SK-N-SH treated with all-trans-retinoic acid at 6 μM for 48 hours (cell line): ENCODE data around the gene FOXB1.

Experiments used
- ATAC-seq: fragments of 200-7000 bp; cut with Tn5 transposase; 3 replicates; pipeline ENCODE4 v1.9.1; 2020; ENCODE audit warnings: mild to moderate bottlenecking, moderate library complexity
- ARNTL ChIP-seq: fragments of 450-650 bp; formaldehyde crosslinking; IDR thresholded peaks from 2 replicates; pipeline ENCODE4 v1.5.0; 2020; ENCODE audit warnings: low read depth, mild to moderate bottlenecking, moderate library complexity, borderline replicate concordance
- BACH2 ChIP-seq: fragments of 250-450 bp; sonication (Bioruptor Pico); IDR thresholded peaks from 2 replicates; pipeline ENCODE4 v1.9.0; 2021; ENCODE audit warnings: mild to moderate bottlenecking, borderline replicate concordance
- CSDC2 ChIP-seq: fragments of 250-450 bp; sonication (Bioruptor Pico); IDR thresholded peaks from 2 replicates; pipeline ENCODE4 v1.5.0; 2020; ENCODE audit warnings: mild to moderate bottlenecking, moderate library complexity
- ESRRG ChIP-seq: fragments of 250-450 bp; sonication (Bioruptor Pico); IDR thresholded peaks from 2 replicates; pipeline ENCODE4 v1.6.1; 2021; ENCODE audit warnings: mild to moderate bottlenecking
- GLIS3 ChIP-seq: fragments of 250-450 bp; sonication (Bioruptor Pico); IDR thresholded peaks from 2 replicates; pipeline ENCODE4 v1.5.0; 2020; ENCODE audit warnings: mild to moderate bottlenecking, moderate library complexity
- PPARA ChIP-seq: fragments of 250-450 bp; sonication (Bioruptor Pico); IDR thresholded peaks from 2 replicates; pipeline ENCODE4 v1.5.0; 2020; ENCODE audit warnings: mild to moderate bottlenecking, borderline replicate concordance
- SNAI2 ChIP-seq: fragments of 250-450 bp; sonication (Bioruptor Pico); IDR thresholded peaks from 2 replicates; pipeline ENCODE4 v1.5.0; 2020; ENCODE audit warnings: mild to moderate bottlenecking, moderate library complexity
- TCF4 ChIP-seq: fragments of 250-450 bp; sonication (Bioruptor Pico); IDR thresholded peaks from 2 replicates; pipeline ENCODE4 v1.8.0; 2021; ENCODE audit warnings: mild to moderate bottlenecking, moderate library complexity, borderline replicate concordance
- TOX ChIP-seq: fragments of 250-450 bp; sonication (Bioruptor Pico); IDR thresholded peaks from 2 replicates; pipeline ENCODE4 v1.8.0; 2021; ENCODE audit warnings: mild to moderate bottlenecking, moderate library complexity, borderline replicate concordance
- ZC3H10 ChIP-seq: fragments of 250-450 bp; sonication (Bioruptor Pico); IDR thresholded peaks from 2 replicates; pipeline ENCODE4 v1.5.1; 2021; ENCODE audit warnings: mild to moderate bottlenecking, moderate library complexity
- ZFP3 ChIP-seq: fragments of 250-450 bp; sonication (Bioruptor Pico); IDR thresholded peaks from 2 replicates; pipeline ENCODE4 v1.5.0; 2020; ENCODE audit warnings: mild to moderate bottlenecking, moderate library complexity
- ZFP30 ChIP-seq: fragments of 450-650 bp; formaldehyde crosslinking; IDR thresholded peaks from 2 replicates; pipeline ENCODE4 v1.5.0; 2022; ENCODE audit warnings: mild to moderate bottlenecking, moderate library complexity
- ZNF565 ChIP-seq: fragments of 450-650 bp; formaldehyde crosslinking; conservative IDR thresholded peaks from 2 replicates; pipeline ENCODE4 v1.5.0; 2020; ENCODE audit warnings: low read depth, mild to moderate bottlenecking, moderate library complexity
- ZNF70 ChIP-seq: fragments of 450-650 bp; formaldehyde crosslinking; IDR thresholded peaks from 2 replicates; pipeline ENCODE4 v1.5.0; 2020; ENCODE audit warnings: mild to moderate bottlenecking, moderate library complexity
- ZNF8 ChIP-seq: fragments of 450-650 bp; formaldehyde crosslinking; IDR thresholded peaks from 2 replicates; pipeline ENCODE4 v1.5.0; 2020; ENCODE audit warnings: mild to moderate bottlenecking, moderate library complexity
- TF ChIP-seq, protein P1 (sequence below): fragments of 250-450 bp; sonication (Bioruptor Pico); IDR thresholded peaks from 2 replicates; pipeline ENCODE4 v1.5.0; 2020; ENCODE audit warnings: mild to moderate bottlenecking, moderate library complexity
- TF ChIP-seq, protein P2 (sequence below): fragments of 250-450 bp; sonication (Bioruptor Pico); IDR thresholded peaks from 2 replicates; pipeline ENCODE4 v1.5.1; 2020; ENCODE audit warnings: low read depth, mild to moderate bottlenecking, moderate library complexity
- TF ChIP-seq, protein P3 (sequence below): fragments of 250-450 bp; sonication (Bioruptor Pico); IDR thresholded peaks from 2 replicates; pipeline ENCODE4 v1.8.0; 2021; ENCODE audit warnings: low read depth, mild to moderate bottlenecking, moderate library complexity, borderline replicate concordance
- TF ChIP-seq, protein P4 (sequence below): fragments of 250-450 bp; sonication (Bioruptor Pico); IDR thresholded peaks from 2 replicates; pipeline ENCODE4 v1.5.1; 2021; ENCODE audit warnings: mild to moderate bottlenecking, moderate library complexity

The FOXB1 gene

DNA sequence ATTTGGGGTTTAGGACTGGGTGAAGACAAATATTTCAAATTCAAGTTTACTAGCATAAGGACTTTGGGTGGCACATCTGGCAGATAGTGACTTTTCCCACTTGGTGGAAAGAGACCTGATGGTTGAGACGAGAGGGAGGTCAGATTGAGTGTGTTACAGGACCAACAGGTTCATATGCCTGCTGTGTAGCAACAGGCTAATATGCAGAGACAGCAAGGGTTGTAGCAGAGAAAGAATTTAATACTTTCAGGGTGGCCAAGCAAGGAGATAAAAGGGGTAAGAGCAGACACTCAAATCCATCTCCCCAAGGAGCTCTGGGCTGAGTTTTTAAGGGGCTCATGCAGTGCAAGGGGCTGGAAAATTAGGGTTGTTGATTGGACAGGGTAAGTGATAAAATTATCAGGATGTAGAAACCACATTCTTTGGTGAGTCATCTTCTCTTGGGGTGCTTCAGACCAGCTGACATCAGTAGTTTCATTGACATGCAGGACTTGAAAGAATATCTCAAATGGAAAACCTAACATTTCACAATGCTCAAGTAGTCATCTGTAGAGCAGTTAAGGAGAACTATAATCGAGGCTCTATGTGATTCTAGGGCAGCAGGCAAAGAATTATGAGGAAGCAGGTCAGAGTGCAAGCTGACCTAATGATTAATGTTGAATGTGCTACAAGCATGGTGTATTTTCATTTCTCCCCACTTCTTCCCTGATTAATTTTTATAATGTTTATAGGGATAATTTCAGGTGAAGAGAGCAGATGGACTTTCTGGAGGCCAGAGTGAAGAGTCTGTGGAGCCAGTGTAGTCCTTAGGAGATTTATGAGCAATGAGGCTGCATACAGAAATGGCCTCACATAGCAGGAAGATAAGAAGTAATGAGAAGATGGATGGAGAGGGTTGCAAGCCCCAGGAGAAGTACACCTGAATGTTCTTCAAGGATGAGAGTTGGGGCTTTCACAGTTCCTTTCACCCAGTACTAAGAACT lies 13.7 kb downstream of the FOXB1 start (continued):
- TF ChIP-seq, protein P1, sequence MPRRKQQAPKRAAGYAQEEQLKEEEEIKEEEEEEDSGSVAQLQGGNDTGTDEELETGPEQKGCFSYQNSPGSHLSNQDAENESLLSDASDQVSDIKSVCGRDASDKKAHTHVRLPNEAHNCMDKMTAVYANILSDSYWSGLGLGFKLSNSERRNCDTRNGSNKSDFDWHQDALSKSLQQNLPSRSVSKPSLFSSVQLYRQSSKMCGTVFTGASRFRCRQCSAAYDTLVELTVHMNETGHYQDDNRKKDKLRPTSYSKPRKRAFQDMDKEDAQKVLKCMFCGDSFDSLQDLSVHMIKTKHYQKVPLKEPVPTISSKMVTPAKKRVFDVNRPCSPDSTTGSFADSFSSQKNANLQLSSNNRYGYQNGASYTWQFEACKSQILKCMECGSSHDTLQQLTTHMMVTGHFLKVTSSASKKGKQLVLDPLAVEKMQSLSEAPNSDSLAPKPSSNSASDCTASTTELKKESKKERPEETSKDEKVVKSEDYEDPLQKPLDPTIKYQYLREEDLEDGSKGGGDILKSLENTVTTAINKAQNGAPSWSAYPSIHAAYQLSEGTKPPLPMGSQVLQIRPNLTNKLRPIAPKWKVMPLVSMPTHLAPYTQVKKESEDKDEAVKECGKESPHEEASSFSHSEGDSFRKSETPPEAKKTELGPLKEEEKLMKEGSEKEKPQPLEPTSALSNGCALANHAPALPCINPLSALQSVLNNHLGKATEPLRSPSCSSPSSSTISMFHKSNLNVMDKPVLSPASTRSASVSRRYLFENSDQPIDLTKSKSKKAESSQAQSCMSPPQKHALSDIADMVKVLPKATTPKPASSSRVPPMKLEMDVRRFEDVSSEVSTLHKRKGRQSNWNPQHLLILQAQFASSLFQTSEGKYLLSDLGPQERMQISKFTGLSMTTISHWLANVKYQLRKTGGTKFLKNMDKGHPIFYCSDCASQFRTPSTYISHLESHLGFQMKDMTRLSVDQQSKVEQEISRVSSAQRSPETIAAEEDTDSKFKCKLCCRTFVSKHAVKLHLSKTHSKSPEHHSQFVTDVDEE (CRISPR knock-in tag): no peak
- no peak for TF ChIP-seq ESRRG

DNA sequence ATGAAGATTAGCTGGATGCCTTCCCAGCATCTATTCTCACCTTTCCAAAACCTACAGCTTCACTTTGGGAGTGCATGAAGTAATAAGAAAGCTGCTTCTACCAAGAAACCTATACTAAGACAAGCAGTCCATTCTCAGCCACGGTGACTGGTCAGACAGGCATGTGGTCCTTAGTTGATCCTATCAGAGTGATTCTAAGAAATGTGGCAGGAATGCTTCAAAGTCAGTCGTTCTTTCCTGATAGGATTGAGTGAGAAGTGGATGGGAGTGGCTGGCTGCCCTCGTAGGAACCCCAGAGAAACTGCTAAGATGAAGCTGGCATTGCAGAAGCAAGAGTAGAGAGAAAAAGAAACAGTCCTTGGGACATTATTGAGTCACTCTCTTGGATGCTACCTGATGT lies 16.6 kb downstream of the FOXB1 start:
- no peak for ATAC-seq
- TF ChIP-seq, protein P2, sequence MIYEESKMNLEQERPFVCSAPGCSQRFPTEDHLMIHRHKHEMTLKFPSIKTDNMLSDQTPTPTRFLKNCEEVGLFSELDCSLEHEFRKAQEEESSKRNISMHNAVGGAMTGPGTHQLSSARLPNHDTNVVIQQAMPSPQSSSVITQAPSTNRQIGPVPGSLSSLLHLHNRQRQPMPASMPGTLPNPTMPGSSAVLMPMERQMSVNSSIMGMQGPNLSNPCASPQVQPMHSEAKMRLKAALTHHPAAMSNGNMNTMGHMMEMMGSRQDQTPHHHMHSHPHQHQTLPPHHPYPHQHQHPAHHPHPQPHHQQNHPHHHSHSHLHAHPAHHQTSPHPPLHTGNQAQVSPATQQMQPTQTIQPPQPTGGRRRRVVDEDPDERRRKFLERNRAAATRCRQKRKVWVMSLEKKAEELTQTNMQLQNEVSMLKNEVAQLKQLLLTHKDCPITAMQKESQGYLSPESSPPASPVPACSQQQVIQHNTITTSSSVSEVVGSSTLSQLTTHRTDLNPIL (CRISPR knock-in tag): no peak
- TF ChIP-seq PPARA: no peak

DNA sequence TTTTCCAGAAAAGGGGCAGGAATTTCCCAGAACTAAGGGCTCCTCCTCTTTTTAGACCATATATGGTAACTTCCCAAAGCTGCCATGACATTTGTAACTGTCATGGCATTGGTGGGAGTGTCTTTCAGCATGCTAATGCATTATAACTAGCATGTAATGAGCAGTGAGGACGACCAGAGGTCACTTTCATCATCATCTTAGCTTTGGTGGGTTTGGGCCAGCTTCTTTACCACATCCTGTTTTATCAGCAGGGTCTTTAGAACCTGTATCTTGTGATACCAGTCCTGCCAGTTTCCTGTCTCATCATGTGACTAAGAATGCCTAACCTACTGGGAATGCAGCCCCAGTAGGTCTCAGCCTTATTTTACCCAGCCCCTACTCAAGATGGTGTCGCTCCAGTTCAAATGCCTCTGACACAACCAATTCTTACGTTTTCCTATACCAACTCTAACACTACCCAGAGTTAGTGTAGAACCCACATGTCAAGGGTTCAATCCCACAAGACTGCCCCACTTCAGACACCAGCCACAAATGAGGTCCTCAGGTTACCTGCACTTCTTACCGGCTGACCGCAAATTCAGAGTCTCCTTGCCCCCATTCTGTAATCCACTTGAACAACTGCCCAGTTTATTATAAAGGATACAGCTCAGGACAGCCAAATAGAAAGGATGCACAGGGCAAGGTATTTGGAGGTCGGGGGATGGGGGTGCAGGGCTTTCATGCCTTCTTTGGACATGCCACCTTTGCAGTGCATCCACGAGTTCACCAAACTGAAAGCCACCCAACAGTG lies 17.7 kb downstream of the FOXB1 start:
- ATAC-seq: no peak
- TF ChIP-seq ZFP30 (CRISPR knock-in tag): no peak
- TF ChIP-seq ZNF8 (CRISPR knock-in tag): no peak
- TF ChIP-seq GLIS3 (CRISPR knock-in tag): no peak
- TF ChIP-seq, protein P3, sequence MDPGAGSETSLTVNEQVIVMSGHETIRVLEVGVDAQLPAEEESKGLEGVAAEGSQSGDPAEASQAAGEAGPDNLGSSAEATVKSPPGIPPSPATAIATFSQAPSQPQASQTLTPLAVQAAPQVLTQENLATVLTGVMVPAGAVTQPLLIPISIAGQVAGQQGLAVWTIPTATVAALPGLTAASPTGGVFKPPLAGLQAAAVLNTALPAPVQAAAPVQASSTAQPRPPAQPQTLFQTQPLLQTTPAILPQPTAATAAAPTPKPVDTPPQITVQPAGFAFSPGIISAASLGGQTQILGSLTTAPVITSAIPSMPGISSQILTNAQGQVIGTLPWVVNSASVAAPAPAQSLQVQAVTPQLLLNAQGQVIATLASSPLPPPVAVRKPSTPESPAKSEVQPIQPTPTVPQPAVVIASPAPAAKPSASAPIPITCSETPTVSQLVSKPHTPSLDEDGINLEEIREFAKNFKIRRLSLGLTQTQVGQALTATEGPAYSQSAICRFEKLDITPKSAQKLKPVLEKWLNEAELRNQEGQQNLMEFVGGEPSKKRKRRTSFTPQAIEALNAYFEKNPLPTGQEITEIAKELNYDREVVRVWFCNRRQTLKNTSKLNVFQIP: no peak
- no peak for TF ChIP-seq CSDC2 (CRISPR knock-in tag)
- no peak for TF ChIP-seq TCF4 (CRISPR knock-in tag)
- TF ChIP-seq SNAI2: no peak
- no peak for TF ChIP-seq ARNTL (CRISPR knock-in tag)
- no peak for TF ChIP-seq BACH2
- TF ChIP-seq PPARA: no peak
- TF ChIP-seq TOX (CRISPR knock-in tag): no peak
- no peak for TF ChIP-seq ZC3H10 (CRISPR knock-in tag)
- no peak for TF ChIP-seq ZNF70 (CRISPR knock-in tag)
- TF ChIP-seq ZNF565 (CRISPR knock-in tag): no peak

DNA sequence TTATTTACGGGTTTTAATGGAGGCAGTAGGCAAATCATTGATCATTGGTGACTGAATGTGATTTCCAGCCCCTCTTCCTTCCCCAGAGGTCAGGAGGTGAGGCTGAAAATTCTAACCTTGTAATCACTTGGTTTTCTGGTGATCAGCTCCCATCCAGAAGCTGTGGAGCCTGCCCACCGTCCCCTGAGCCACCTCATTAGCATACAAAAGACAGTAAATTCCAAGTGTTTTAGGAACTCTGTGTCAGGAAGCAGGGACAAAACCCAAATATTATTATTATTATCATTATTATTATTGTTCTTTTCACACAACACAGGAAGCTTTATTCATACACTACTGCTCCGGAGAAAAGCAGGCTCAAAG lies 18.2 kb downstream of the FOXB1 start:
- TF ChIP-seq, protein P4, sequence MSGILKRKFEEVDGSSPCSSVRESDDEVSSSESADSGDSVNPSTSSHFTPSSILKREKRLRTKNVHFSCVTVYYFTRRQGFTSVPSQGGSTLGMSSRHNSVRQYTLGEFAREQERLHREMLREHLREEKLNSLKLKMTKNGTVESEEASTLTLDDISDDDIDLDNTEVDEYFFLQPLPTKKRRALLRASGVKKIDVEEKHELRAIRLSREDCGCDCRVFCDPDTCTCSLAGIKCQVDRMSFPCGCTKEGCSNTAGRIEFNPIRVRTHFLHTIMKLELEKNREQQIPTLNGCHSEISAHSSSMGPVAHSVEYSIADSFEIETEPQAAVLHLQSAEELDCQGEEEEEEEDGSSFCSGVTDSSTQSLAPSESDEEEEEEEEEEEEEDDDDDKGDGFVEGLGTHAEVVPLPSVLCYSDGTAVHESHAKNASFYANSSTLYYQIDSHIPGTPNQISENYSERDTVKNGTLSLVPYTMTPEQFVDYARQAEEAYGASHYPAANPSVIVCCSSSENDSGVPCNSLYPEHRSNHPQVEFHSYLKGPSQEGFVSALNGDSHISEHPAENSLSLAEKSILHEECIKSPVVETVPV (CRISPR knock-in tag): no peak
- TF ChIP-seq GLIS3 (CRISPR knock-in tag): no peak
- TF ChIP-seq ZNF8 (CRISPR knock-in tag): no peak
- no peak for TF ChIP-seq PPARA
- no peak for TF ChIP-seq ZNF565 (CRISPR knock-in tag)
- no peak for TF ChIP-seq ZFP30 (CRISPR knock-in tag)
- no peak for TF ChIP-seq ESRRG
- TF ChIP-seq TOX (CRISPR knock-in tag): no peak
- TF ChIP-seq, protein P3: no peak
- no peak for TF ChIP-seq BACH2
- no peak for TF ChIP-seq ARNTL (CRISPR knock-in tag)
- TF ChIP-seq CSDC2 (CRISPR knock-in tag): no peak
- TF ChIP-seq ZC3H10 (CRISPR knock-in tag): no peak
- no peak for TF ChIP-seq TCF4 (CRISPR knock-in tag)
- TF ChIP-seq SNAI2: no peak
- no peak for TF ChIP-seq ZFP3 (CRISPR knock-in tag)
- TF ChIP-seq, all 23 proteins: peak for 0
- ATAC-seq: no peak
